AG04450 (cell line): ENCODE results near the gene ABCA2. TPM values are rescaled to one million over a fixed set of nuclear protein-coding genes. Genes with fewer than 3 reads are reported as not detected.

Experiments
- CTCF ChIA-PET: fragments of 300-600, 350-600 bp; formaldehyde crosslinking; extraction: SDS; loops from one replicate; lab custom pipeline; 2022; ENCODE audit warnings: antibody characterized with exemption, inconsistent platforms; lab: Charles Lee
- POLR2A ChIA-PET: fragments of 350-600 bp; formaldehyde crosslinking; extraction: SDS; loops from one replicate; lab custom pipeline; 2021; ENCODE audit warnings: antibody characterized with exemption, inconsistent platforms; lab: Yijun Ruan, JAX
- DNase-seq: peaks from one replicate; pipeline ENCODE4 v3.0.0-alpha.2; 2011; ENCODE audit warnings: low read depth, low spot score
- H3K27ac ChIP-seq: one replicate; pipeline ENCODE4 v1.5.1; 2012; ENCODE audit warnings: low read depth, low read length, control low read depth
- H3K27me3 ChIP-seq: one replicate; pipeline ENCODE4 v1.6.0; 2012; ENCODE audit warnings: low read length; ENCODE audit not compliant: control insufficient read depth, insufficient read depth
- H3K4me3 ChIP-seq: 2 replicates; pipeline ENCODE4 v1.5.1; 2011; ENCODE audit warnings: mild to moderate bottlenecking, low read depth, low read length, control low read depth
- H3K9me3 ChIP-seq: 2 replicates; pipeline ENCODE4 v1.5.1; 2012; ENCODE audit warnings: low read length; ENCODE audit not compliant: control insufficient read depth, insufficient read depth
- CTCF ChIP-seq: IDR thresholded peaks from 2 replicates; pipeline ENCODE4 v1.5.1; 2011; ENCODE audit warnings: low read depth, low read length, control low read depth, inconsistent platforms
- polyA plus RNA-seq: library from polyadenylated mRNA; depleted of rRNA; stranded (reverse); fragments of >200 nt; gene quantifications from 2 replicates; pipeline ENCODE4 v1.2.3, GENCODE V29; 2011

The ABCA2 gene
- polyA plus RNA-seq, 1 experiment: 4.7 TPM

- Histone ChIP-seq H3K4me3 (no peak overlapping the region), H3K27ac (no peak overlapping the region), H3K27me3 (no peaks in the 10 kb centered on the region), H3K9me3 (peaks cover 58% of the 10 kb centered on the region)
- DNase-seq: no peak
- TF ChIP-seq CTCF: no peak
- CTCF ChIA-PET: no interaction called here
- POLR2A ChIA-PET: no interaction called here
These were observed 14.5 kb downstream of the ABCA2 start for GRCh38 chr9:137013571-137013940.

DNA sequence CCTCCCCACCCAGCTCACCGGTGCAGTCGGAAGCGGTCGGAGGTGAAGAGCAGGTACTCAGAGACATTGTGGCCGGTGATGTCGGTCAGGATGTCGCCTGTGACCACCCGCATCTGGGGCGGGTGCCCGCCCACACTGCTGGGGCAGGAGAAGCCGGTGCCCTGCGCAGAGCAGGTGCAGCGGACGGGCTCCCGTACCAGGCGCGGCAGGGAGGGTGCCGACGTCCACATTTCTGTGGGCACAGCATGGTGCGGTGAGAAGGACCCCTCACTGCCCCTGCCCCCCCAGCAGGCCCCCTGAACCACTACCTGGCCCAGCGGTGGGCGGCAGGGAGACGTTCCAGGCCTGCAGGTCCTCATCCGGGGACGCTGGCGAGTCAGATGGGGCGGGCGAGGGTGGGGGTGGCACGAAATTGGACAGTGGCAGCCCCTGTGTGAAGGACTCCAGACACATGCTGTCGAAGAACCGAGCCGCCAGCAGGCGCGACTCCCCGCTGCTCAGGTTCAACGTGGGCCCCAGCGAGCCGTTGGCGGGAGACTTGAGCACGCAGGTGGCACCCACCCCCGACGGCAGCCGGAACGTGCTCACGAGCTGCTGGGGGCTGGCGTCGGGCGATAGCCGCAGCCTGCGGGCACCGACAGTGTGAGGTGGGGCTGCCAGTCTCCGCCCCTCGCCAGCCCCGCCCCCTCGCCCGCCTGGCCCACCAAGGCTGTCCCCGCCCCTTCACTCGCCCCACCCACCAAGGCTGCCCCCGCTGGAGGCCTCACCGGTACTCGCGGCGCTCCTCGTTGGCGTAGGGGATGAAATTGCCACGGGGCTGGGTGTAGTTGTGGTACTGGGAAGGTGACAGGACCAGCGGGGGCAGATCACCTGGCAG is 15.1 kb downstream of the ABCA2 start:
- no peak for DNase-seq
- peaks cover 57% of the 10 kb centered on the region for H3K9me3 ChIP-seq
- TF ChIP-seq CTCF: no peak
- POLR2A ChIA-PET: no interaction called here
- H3K4me3 ChIP-seq: no peak overlapping the region
- CTCF ChIA-PET: no interaction called here
- H3K27ac ChIP-seq: no peak overlapping the region
- no peaks in the 10 kb centered on the region for H3K27me3 ChIP-seq

DNA sequence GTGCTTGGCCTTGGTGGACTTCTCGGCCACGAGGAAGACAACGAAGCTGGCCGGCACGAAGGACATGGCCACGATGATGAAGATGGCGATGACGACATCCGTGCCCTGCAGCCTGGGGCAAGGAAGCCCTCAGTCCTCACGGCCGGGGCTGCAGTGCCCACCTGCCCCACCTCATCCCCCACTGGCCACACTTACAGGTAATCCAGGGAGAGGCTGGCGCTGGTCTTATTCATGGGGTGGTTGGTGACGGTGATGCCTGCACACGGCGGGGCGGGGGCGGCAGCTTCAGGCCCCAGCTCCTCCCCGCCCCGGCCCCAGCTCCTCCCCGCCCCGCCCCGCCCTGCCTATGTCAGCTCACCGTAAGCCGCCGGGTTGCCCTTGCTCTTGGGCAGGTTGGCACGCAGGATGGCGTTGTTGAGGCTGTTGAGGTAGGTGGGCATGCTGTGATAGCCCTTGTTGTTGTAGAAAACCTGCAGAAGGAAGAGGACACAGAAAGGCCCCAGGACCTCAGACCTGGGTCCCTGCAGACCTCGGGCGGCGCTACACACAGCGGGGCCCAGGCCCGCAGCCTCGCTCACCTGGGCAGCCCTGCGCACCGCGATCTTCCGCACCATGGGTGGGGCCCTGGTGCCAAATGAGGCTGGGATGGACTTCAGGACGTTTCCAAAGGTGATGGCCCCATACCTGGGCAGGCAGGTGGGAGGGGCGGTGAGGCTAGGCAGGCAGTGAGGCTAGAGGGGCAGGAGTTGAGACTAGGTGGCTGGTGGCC is 15.9 kb downstream of the ABCA2 start:
- TF ChIP-seq CTCF: no peak
- CTCF ChIA-PET: no interaction called here
- Histone ChIP-seq H3K27ac (no peak overlapping the region), H3K9me3 (peaks cover 49% of the 10 kb centered on the region), H3K4me3 (no peak overlapping the region), H3K27me3 (no peaks in the 10 kb centered on the region)
- POLR2A ChIA-PET: interaction anchor here (0.7 kb wide), 1 partner anchor 63 kb away, joined by 3 read pairs; no protein-coding TSS in a partner anchor
- DNase-seq: no peak

DNA sequence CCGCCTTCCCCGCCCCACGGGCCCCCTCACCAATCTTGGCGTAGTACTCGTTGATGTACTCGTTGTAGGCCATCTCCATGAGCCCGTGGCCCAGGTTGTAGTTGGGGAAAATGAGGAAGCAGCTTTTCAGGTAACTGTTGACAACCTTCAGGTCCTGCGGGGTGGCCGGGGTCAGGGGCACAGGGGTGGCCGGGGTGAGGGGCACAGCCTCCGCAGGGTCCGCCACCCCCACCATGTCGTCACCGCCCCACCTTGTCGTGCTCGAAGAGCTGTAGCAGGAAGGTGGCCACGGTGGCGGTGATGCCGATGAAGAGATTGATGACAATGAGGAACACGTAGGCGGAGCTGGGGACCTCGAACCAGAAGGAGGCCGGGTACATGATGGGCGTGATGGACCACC is 16.9 kb downstream of the ABCA2 start:
- ChIA-PET CTCF (no interaction called here), POLR2A (no interaction called here)
- DNase-seq: no peak
- TF ChIP-seq CTCF: no peak
- H3K4me3 ChIP-seq: no peak overlapping the region
- peaks cover 40% of the 10 kb centered on the region for H3K9me3 ChIP-seq
- H3K27ac ChIP-seq: no peak overlapping the region
- no peaks in the 10 kb centered on the region for H3K27me3 ChIP-seq
